Measurements from ENCODE around the gene RAD54L2.
"Not testable (repeated sequence)": the region's sequence is repeated elsewhere in the genome, so short reads cannot be mapped to it uniquely, and the experiment has no call there.

- not testable (repeated sequence) for TF ChIP-seq CTCF, POLR2A (IDR thresholded peaks at IDR 0.05)
These were observed 13.6 kb upstream of the RAD54L2 start for GRCh38 chr3:51524874-51525273.

Data from uterus (tissue), 2 donors.